ENCODE results near the gene SHE. TPM values are rescaled to one million over a fixed set of nuclear protein-coding genes. Genes with fewer than 3 reads are reported as not detected.

Gene SHE
- total RNA-seq, 1 experiment from 2014 or later, result 0.79 TPM

GRCh38 chr1:154465621-154466195 is 36.5 kb downstream of the SHE start:
- Mint-ChIP-seq H3K27me3 (ENCODE audit: low read depth) (no peaks in the 10 kb centered on the region), H3K36me3 (no peaks in the 10 kb centered on the region), H3K27ac (no peak overlapping the region), H3K4me1 (peaks cover 16% of the 10 kb centered on the region), H3K4me3 (no peak overlapping the region), H3K9me3 (no peaks in the 10 kb centered on the region)
- DNase-seq (ENCODE audit: low spot score) (no peak), ATAC-seq (no peak)
- ChIA-PET CTCF (interaction anchor here (0.8 to 5.4 kb wide), 5 partner anchors 13 to 131 kb away, joined by 3 to 27 read pairs (median 4); no protein-coding TSS in a partner anchor), POLR2A (interaction anchor here (0.6 kb wide), 1 partner anchor 28 kb away, joined by 3 read pairs; no protein-coding TSS in a partner anchor)
- TF ChIP-seq ATF1 (CRISPR knock-in tag; IDR thresholded peaks at IDR 0.05), result no peak
- TF ChIP-seq ZNF263 (CRISPR knock-in tag; IDR thresholded peaks at IDR 0.05; ENCODE audit: low read depth), result no peak
- TF ChIP-seq TP53 (CRISPR knock-in tag; IDR thresholded peaks at IDR 0.05), result no peak
- TF ChIP-seq AR (CRISPR knock-in tag; IDR thresholded peaks at IDR 0.05), result no peak
- no peak for TF ChIP-seq CBFB (CRISPR knock-in tag; IDR thresholded peaks at IDR 0.05; ENCODE audit: low read depth)
- TF ChIP-seq E2F1 (CRISPR knock-in tag; IDR thresholded peaks at IDR 0.05), result no peak
- no peak for TF ChIP-seq ZNF232 (CRISPR knock-in tag; IDR thresholded peaks at IDR 0.05)
- no peak for TF ChIP-seq ZNF416 (CRISPR knock-in tag; IDR thresholded peaks at IDR 0.05)
- TF ChIP-seq ZMAT4 (CRISPR knock-in tag; IDR thresholded peaks at IDR 0.05), result no peak
- TF ChIP-seq ZNF512 (CRISPR knock-in tag; IDR thresholded peaks at IDR 0.05; ENCODE audit: borderline replicate concordance), result no peak
- TF ChIP-seq ATF3 (CRISPR knock-in tag; conservative IDR thresholded peaks at IDR 0.05), result no peak
- TF ChIP-seq NR1H2 (CRISPR knock-in tag; IDR thresholded peaks at IDR 0.05), result no peak

- ATAC-seq (no peak), DNase-seq (ENCODE audit: low spot score) (no peak)
- ChIA-PET POLR2A (interaction anchor here (0.5 kb wide), 1 partner anchor 389 kb away, joined by 3 read pairs; no protein-coding TSS in a partner anchor), CTCF (interaction anchor here (0.6 to 1.5 kb wide), 3 partner anchors 16 to 83 kb away, joined by 3 to 5 read pairs (median 4); no protein-coding TSS in a partner anchor)
- Mint-ChIP-seq H3K9me3 (no peaks in the 10 kb centered on the region), H3K27me3 (ENCODE audit: low read depth) (no peaks in the 10 kb centered on the region), H3K4me3 (no peak overlapping the region), H3K36me3 (no peaks in the 10 kb centered on the region), H3K4me1 (peaks cover 15% of the 10 kb centered on the region), H3K27ac (no peak overlapping the region)
- TF ChIP-seq ZBTB21 (CRISPR knock-in tag; IDR thresholded peaks at IDR 0.05; ENCODE audit: borderline replicate concordance) (no peak), PRDM15 (CRISPR knock-in tag; IDR thresholded peaks at IDR 0.05) (no peak), ZNF671 (CRISPR knock-in tag; IDR thresholded peaks at IDR 0.05) (no peak), TP53 (CRISPR knock-in tag; IDR thresholded peaks at IDR 0.05) (no peak), CBFB (CRISPR knock-in tag; IDR thresholded peaks at IDR 0.05; ENCODE audit: low read depth) (no peak), IRF2 (CRISPR knock-in tag; IDR thresholded peaks at IDR 0.05; ENCODE audit: borderline replicate concordance, low read depth) (no peak), ATF6 (CRISPR knock-in tag; IDR thresholded peaks at IDR 0.05) (no peak), ZBTB43 (CRISPR knock-in tag; IDR thresholded peaks at IDR 0.05) (no peak), NR2C2 (CRISPR knock-in tag; IDR thresholded peaks at IDR 0.05) (no peak), FOXJ3 (CRISPR knock-in tag; IDR thresholded peaks at IDR 0.05; ENCODE audit: borderline replicate concordance) (no peak), ZNF121 (CRISPR knock-in tag; IDR thresholded peaks at IDR 0.05) (no peak)
Observed at GRCh38 chr1:154463512-154463990, 38.7 kb downstream of the SHE start.
